GM12878 (cell line): Measurements from ENCODE around the gene EFCC1. TPM values are rescaled to one million over a fixed set of nuclear protein-coding genes. Genes with fewer than 3 reads are reported as not detected.

Experiments used
- ATAC-seq: fragments of 200-7000 bp; cut with Tn5 transposase; 3 replicates; pipeline ENCODE4 v1.9.1; 2020; ENCODE audit warnings: mild to moderate bottlenecking, moderate library complexity
- BruUV-seq: library from RNA; stranded (reverse); fragments of 400-500 nt; replicated peaks from 2 replicates; lab custom pipeline; 2021; lab: Mats Ljungman, UMichigan
- CTCF ChIA-PET: fragments of 300-600 bp; sonication (Branson Sonifier 250); formaldehyde crosslinking; extraction: SDS; loops from one replicate; lab custom pipeline; 2021; ENCODE audit warnings: inconsistent platforms; lab: Yijun Ruan, JAX
- POLR2A ChIA-PET: fragments of 350-600 bp; formaldehyde crosslinking; extraction: SDS; loops from one replicate; lab custom pipeline; 2021; ENCODE audit warnings: inconsistent platforms; lab: Charles Lee
- RAD21 ChIA-PET: fragments of 300-600 bp; sonication (Branson Sonifier 250); formaldehyde crosslinking; loops from one replicate; lab custom pipeline; 2023; ENCODE audit warnings: antibody characterized with exemption; ENCODE audit not compliant: unreplicated experiment; lab: Charles Lee
- SMC1A ChIA-PET: fragments of 300-600 bp; sonication (Branson Sonifier 250); formaldehyde crosslinking; loops from one replicate; lab custom pipeline; 2023; ENCODE audit not compliant: unreplicated experiment, uncharacterized antibody; lab: Charles Lee
- DNase-seq: peaks from one replicate; pipeline ENCODE4 v3.0.0-alpha.2; 2011; ENCODE audit warnings: low read depth, low spot score
- FAIRE-seq: peaks from 3 replicates; lab custom pipeline; 2011; peaks lifted over from hg19 to GRCh38; lab: Jason Lieb, UNC
- H2AFZ ChIP-seq: 2 replicates; pipeline ENCODE4 v1.6.0; 2011; ENCODE audit warnings: low read depth, low read length, control low read depth; ENCODE audit not compliant: control insufficient read depth
- H3K27ac ChIP-seq: 2 replicates; pipeline ENCODE4 v1.5.1; 2011; ENCODE audit warnings: control low read depth; ENCODE audit not compliant: control insufficient read depth, insufficient read depth
- H3K27me3 ChIP-seq, 2 experiments: replicated peaks in 1 of 2; 2 replicates each; pipeline versions ENCODE4 v1.6.0 to v1.6.1; 2011; ENCODE audit warnings: low read length in 1 of 2; ENCODE audit not compliant: control insufficient read depth in 2 of 2, insufficient read depth in 2 of 2
- H3K36me3 ChIP-seq, 2 experiments: 2 replicates each; pipeline ENCODE4 v1.5.1; 2011; ENCODE audit warnings: low read length in 1 of 2; ENCODE audit not compliant: control insufficient read depth in 2 of 2, insufficient read depth in 2 of 2
- H3K4me1 ChIP-seq: 2 replicates; pipeline ENCODE4 v1.6.1; 2011; ENCODE audit warnings: mild to moderate bottlenecking, low read length, moderate library complexity, mixed read lengths; ENCODE audit not compliant: control insufficient read depth, insufficient read depth
- H3K4me2 ChIP-seq: 2 replicates; pipeline ENCODE4 v1.6.0; 2011; ENCODE audit warnings: control low read depth; ENCODE audit not compliant: control insufficient read depth, insufficient read depth
- H3K4me3 ChIP-seq: fragments of 200-600 bp; sonication (generic); 2 replicates; pipeline ENCODE4 v1.5.1; 2016
- H3K79me2 ChIP-seq: 2 replicates; pipeline ENCODE4 v1.6.0; 2011; ENCODE audit warnings: low read length; ENCODE audit not compliant: control insufficient read depth, insufficient read depth
- H3K9ac ChIP-seq: 2 replicates; pipeline ENCODE4 v1.8.0; 2011; ENCODE audit warnings: low read length, control low read depth, mixed read lengths; ENCODE audit not compliant: control insufficient read depth, insufficient read depth
- H3K9me3 ChIP-seq: replicated peaks from 3 replicates; pipeline ENCODE4 v1.5.1; 2011; ENCODE audit warnings: mild to moderate bottlenecking, low read length; ENCODE audit not compliant: control insufficient read depth, insufficient read depth
- H4K20me1 ChIP-seq: 2 replicates; pipeline ENCODE4 v1.6.0; 2011; ENCODE audit not compliant: control insufficient read depth, insufficient read depth
- BMI1 ChIP-seq: fragments of 450-650 bp; IDR thresholded peaks from 2 replicates; pipeline ENCODE4 v1.6.1; 2016; ENCODE audit warnings: mild to moderate bottlenecking, moderate library complexity, borderline replicate concordance
- CBX3 ChIP-seq: fragments of 200-600 bp; sonication (generic); IDR thresholded peaks from 2 replicates; pipeline ENCODE4 v1.6.1; 2016; ENCODE audit warnings: low read depth, borderline replicate concordance
- MTA3 ChIP-seq: IDR thresholded peaks from 2 replicates; pipeline ENCODE4 v1.6.1; 2012; ENCODE audit warnings: low read length, inconsistent platforms, borderline replicate concordance
- NBN ChIP-seq: fragments of 450-650 bp; IDR thresholded peaks from 2 replicates; pipeline ENCODE4 v1.6.1; 2016
- RAD21 ChIP-seq: IDR thresholded peaks from 2 replicates; pipeline ENCODE4 v1.6.1; 2011; ENCODE audit warnings: mild to moderate bottlenecking, low read depth, low read length, moderate library complexity; ENCODE audit not compliant: insufficient read depth
- SMARCA5 ChIP-seq: fragments of 450-650 bp; IDR thresholded peaks from 2 replicates; pipeline ENCODE4 v1.6.1; 2017; ENCODE audit warnings: mild to moderate bottlenecking
- SMC3 ChIP-seq: IDR thresholded peaks from 2 replicates; pipeline ENCODE4 v1.6.1; 2011; ENCODE audit warnings: low read length, improper control_type of control experiment, borderline replicate concordance
- SPI1 ChIP-seq: IDR thresholded peaks from 2 replicates; pipeline ENCODE4 v1.6.1; 2011; ENCODE audit warnings: low read depth, mild to moderate bottlenecking, low read length, moderate library complexity, borderline replicate concordance; ENCODE audit not compliant: insufficient read depth
- WRNIP1 ChIP-seq: IDR thresholded peaks from 2 replicates; pipeline ENCODE4 v1.6.1; 2011; ENCODE audit warnings: low read depth, low read length, improper control_type of control experiment, borderline replicate concordance
- ZBED1 ChIP-seq: IDR thresholded peaks from 2 replicates; pipeline ENCODE4 v1.6.1; 2016; ENCODE audit warnings: borderline replicate concordance
- WGBS: methylation state at CpG from one replicate; pipeline ENCODE4 v1.1.6; 2016; ENCODE audit warnings: low lambda C conversion rate; ENCODE audit not compliant: insufficient replicate concordance, insufficient coverage; ENCODE audit errors: missing lambda C conversion rate; 5-methylcytosine and 5-hydroxymethylcytosine counted together
- in situ Hi-C: fragments of 300-500 bp; cut with MboI; formaldehyde crosslinking; loops from 9 replicates; pipeline ENCODE4 v1.14.3; 2018; ENCODE audit warnings: mixed read lengths
- intact Hi-C: fragments of 100-400 bp; cut with micrococcal nuclease; formaldehyde crosslinking; loops from one replicate; pipeline ENCODE4 v1.14.2; 2022; ENCODE audit not compliant: unreplicated experiment
- polyA plus RNA-seq, 11 experiments: library from polyadenylated mRNA; depleted of rRNA in 4 of 11; unstranded in 6 of 11; stranded (reverse) in 5 of 11; fragments of >200 nt; fragmentation: Nextera tagmentation in 4 of 11; fragmentation: Illumina TruSeq in 1 of 11; extraction: Ambion mirVana in 4 of 11; extraction: Trizol in 1 of 11; gene quantifications; 1 replicate in 1 of 11; 2 replicates in 10 of 11; pipeline versions ENCODE4 v1.2.1 to v1.2.3, GENCODE V29; 2011 to 2016; ENCODE audit warnings: inconsistent platforms in 2 of 11, missing spikeins in 2 of 11, low read depth in 1 of 11
- total RNA-seq, 4 experiments: library from RNA; depleted of rRNA in 3 of 4; stranded (reverse); fragments of >200 nt in 3 of 4; fragmentation: Illumina TruSeq in 1 of 4; extraction: Trizol in 1 of 4; gene quantifications; 2 replicates each; pipeline versions ENCODE4 v1.2.1 to v1.2.3, GENCODE V29; 2013 to 2021
- TF ChIP-seq, protein P1 (sequence below): fragments of 450-650 bp; conservative IDR thresholded peaks from 2 replicates; pipeline ENCODE4 v1.6.1; 2017; ENCODE audit warnings: mild to moderate bottlenecking, moderate library complexity
- TF ChIP-seq, protein P2 (sequence below): IDR thresholded peaks from 2 replicates; pipeline ENCODE4 v1.6.1; 2012; ENCODE audit warnings: low read depth, low read length, improper control_type of control experiment

The EFCC1 gene
- total and polyA plus RNA-seq, 10 of the 15 experiments (the other 5 are each of a cell fraction or from before 2014, with no cell fraction given): not detected

DNA sequence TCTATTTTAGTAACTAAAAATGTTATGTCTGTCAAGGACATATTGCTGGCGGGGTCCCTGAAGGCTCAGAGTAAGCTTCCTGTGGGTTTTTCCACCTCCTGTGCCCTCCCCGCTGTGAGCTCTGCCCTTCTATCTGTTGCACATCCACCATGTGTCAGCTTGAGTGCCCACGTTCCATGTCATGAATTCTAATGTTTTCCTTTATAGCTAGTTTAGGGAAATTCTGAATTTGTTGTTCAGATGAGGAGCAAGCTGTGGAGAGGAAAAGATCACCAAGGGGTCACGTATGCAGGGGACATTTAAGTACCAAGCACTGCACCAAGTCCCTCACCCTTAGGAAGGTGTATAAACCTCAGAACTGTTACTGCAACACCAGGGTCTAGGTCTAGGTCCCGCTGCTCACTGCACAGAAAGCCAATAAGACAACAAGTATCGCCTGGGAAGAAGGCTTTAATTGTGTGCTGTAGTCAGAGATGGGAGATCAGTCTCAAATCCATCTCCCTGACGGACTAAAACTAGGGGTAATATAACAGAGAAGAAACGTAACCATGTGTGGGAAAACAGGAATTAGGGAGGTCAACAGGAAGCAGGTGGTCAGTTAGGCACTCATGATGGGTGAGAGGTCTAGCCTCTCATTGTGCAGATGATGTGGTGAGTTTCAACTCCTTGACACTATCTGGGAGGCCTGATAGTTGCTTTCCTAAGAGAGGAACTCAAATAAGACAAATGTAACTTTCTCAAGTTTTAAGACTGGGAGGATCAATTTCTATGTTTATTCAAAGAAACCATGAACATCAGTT, 69.2 kb downstream of the EFCC1 start:
- no peak for TF ChIP-seq MTA3
- no peak for TF ChIP-seq WRNIP1
- TF ChIP-seq SPI1: no peak
- no peak for TF ChIP-seq SMC3
- TF ChIP-seq BMI1: no peak
- no peak for TF ChIP-seq ZBED1
- no peak for TF ChIP-seq SMARCA5
- no peak for TF ChIP-seq CBX3
- no peak for TF ChIP-seq RAD21
- TF ChIP-seq NBN: no peak
- TF ChIP-seq, protein P1, sequence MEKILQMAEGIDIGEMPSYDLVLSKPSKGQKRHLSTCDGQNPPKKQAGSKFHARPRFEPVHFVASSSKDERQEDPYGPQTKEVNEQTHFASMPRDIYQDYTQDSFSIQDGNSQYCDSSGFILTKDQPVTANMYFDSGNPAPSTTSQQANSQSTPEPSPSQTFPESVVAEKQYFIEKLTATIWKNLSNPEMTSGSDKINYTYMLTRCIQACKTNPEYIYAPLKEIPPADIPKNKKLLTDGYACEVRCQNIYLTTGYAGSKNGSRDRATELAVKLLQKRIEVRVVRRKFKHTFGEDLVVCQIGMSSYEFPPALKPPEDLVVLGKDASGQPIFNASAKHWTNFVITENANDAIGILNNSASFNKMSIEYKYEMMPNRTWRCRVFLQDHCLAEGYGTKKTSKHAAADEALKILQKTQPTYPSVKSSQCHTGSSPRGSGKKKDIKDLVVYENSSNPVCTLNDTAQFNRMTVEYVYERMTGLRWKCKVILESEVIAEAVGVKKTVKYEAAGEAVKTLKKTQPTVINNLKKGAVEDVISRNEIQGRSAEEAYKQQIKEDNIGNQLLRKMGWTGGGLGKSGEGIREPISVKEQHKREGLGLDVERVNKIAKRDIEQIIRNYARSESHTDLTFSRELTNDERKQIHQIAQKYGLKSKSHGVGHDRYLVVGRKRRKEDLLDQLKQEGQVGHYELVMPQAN: no peak
- TF ChIP-seq, protein P2, sequence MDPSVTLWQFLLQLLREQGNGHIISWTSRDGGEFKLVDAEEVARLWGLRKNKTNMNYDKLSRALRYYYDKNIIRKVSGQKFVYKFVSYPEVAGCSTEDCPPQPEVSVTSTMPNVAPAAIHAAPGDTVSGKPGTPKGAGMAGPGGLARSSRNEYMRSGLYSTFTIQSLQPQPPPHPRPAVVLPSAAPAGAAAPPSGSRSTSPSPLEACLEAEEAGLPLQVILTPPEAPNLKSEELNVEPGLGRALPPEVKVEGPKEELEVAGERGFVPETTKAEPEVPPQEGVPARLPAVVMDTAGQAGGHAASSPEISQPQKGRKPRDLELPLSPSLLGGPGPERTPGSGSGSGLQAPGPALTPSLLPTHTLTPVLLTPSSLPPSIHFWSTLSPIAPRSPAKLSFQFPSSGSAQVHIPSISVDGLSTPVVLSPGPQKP: no peak
- Histone ChIP-seq H3K36me3 (no peaks in the 10 kb centered on the region), H3K4me1 (no peaks in the 10 kb centered on the region), H2AFZ (no peak overlapping the region; the same call in 1 of the 2 replicates), H3K9ac (no peak overlapping the region), H3K27ac (no peak overlapping the region), H3K79me2 (no peaks in the 10 kb centered on the region), H3K9me3 (peaks cover 5% of the 10 kb centered on the region; the same call in 1 of the 3 replicates), H4K20me1 (no peaks in the 10 kb centered on the region), H3K4me2 (no peak overlapping the region), H3K27me3 (no peaks in the 10 kb centered on the region; a peak in 3 of 4 replicates), H3K4me3 (no peak overlapping the region)
- FAIRE-seq (no peak), ATAC-seq (no peak), DNase-seq (no peak)
- in situ Hi-C loops: no loop called here
- WGBS: 10% methylated on average over 8 of the region's 8 CpGs
- no TSS peak for BruUV-seq
- ChIA-PET SMC1A (no interaction called here), RAD21 (interaction anchor here (1.0 kb wide), 1 partner anchor 17 kb away, joined by 4 read pairs; no protein-coding TSS in a partner anchor), CTCF (interaction anchor here (6.7 kb wide), 1 partner anchor 17 kb away, joined by 43 read pairs; no protein-coding TSS in a partner anchor), POLR2A (no interaction called here)
- intact Hi-C loops: no loop called here
